Measurements from ENCODE around the gene PKP4.

The PKP4 gene

GRCh38 chr2:158507679-158508078 lies 50.9 kb downstream of the PKP4 start:
- ChIA-PET CTCF (interaction anchor here (0.9 kb wide), 1 partner anchor 22 kb away, joined by 3 read pairs; no protein-coding TSS in a partner anchor), POLR2A (no interaction called here)
- no peak for DNase-seq (ENCODE audit: extremely low spot score)
- TF ChIP-seq CTCF (IDR thresholded peaks at IDR 0.05; ENCODE audit: control extremely low read depth, extremely low read depth, low read depth, missing control alignments) = no peak

- CTCF ChIA-PET = no interaction called here
- POLR2A ChIA-PET = no interaction called here
Observed at GRCh38 chr2:158509928-158510797, 53.4 kb downstream of the PKP4 start.

GRCh38 chr2:158510887-158511286 lies 54.1 kb downstream of the PKP4 start:
- DNase-seq (ENCODE audit: extremely low spot score) = no peak
- ChIA-PET CTCF (no interaction called here), POLR2A (no interaction called here)
- TF ChIP-seq CTCF (IDR thresholded peaks at IDR 0.05; ENCODE audit: control extremely low read depth, extremely low read depth, low read depth, missing control alignments) = no peak

More at GRCh38 chr2:158509928-158510797, 53.4 kb downstream of the PKP4 start:
- no peak for DNase-seq (ENCODE audit: extremely low spot score)
- TF ChIP-seq CTCF (IDR thresholded peaks at IDR 0.05; ENCODE audit: control extremely low read depth, extremely low read depth, low read depth, missing control alignments) = no peak

- no peak for TF ChIP-seq CTCF (IDR thresholded peaks at IDR 0.05; ENCODE audit: control extremely low read depth, extremely low read depth, low read depth, missing control alignments)
- DNase-seq (ENCODE audit: extremely low spot score) = no peak
- ChIA-PET POLR2A (no interaction called here), CTCF (interaction anchor here (1.4 kb wide), 1 partner anchor 24 kb away, joined by 3 read pairs; no protein-coding TSS in a partner anchor)
Observed at GRCh38 chr2:158511706-158512105, 55.0 kb downstream of the PKP4 start.

GRCh38 chr2:158512323-158512722 lies 55.6 kb downstream of the PKP4 start:
- ChIA-PET POLR2A (no interaction called here), CTCF (interaction anchor here (1.4 kb wide), 1 partner anchor 23 kb away, joined by 3 read pairs; no protein-coding TSS in a partner anchor)
- no peak for TF ChIP-seq CTCF (IDR thresholded peaks at IDR 0.05; ENCODE audit: control extremely low read depth, extremely low read depth, low read depth, missing control alignments)
- no peak for DNase-seq (ENCODE audit: extremely low spot score)

GRCh38 chr2:158513841-158514240 lies 57.1 kb downstream of the PKP4 start:
- no peak for DNase-seq (ENCODE audit: extremely low spot score)
- CTCF ChIA-PET = interaction anchor here (2.1 kb wide), 1 partner anchor 8 kb away, joined by 6 read pairs; no protein-coding TSS in a partner anchor
- TF ChIP-seq CTCF (IDR thresholded peaks at IDR 0.05; ENCODE audit: control extremely low read depth, extremely low read depth, low read depth, missing control alignments) = no peak
- POLR2A ChIA-PET = no interaction called here
